Loucy (cell line): ENCODE data around the gene ZKSCAN4.

Source experiments
- H2AFZ ChIP-seq: fragments of 200-600 bp; sonication (generic); 2 replicates; pipeline ENCODE4 v1.6.0; 2016; ENCODE audit warnings: antibody characterized with exemption, mild to moderate bottlenecking, low read length, moderate library complexity
- H3F3A ChIP-seq: fragments of 200-600 bp; 2 replicates; pipeline ENCODE4 v1.6.0; 2016; ENCODE audit warnings: antibody characterized with exemption, low read depth, mild to moderate bottlenecking
- H3K27me3 ChIP-seq: fragments of 200-600 bp; sonication (generic); 2 replicates; pipeline ENCODE4 v1.6.1; 2014; ENCODE audit warnings: low read length, mild to moderate bottlenecking; ENCODE audit not compliant: insufficient read depth, poor library complexity, severe bottlenecking
- H3K36me3 ChIP-seq: fragments of 200-600 bp; sonication (generic); 2 replicates; pipeline ENCODE4 v1.6.1; 2016; ENCODE audit warnings: low read length; ENCODE audit not compliant: insufficient read depth
- H3K4me1 ChIP-seq: fragments of 200-600 bp; sonication (generic); 2 replicates; pipeline ENCODE4 v1.5.1; 2014; ENCODE audit warnings: low read length, mild to moderate bottlenecking; ENCODE audit not compliant: insufficient read depth, poor library complexity, severe bottlenecking
- H3K4me2 ChIP-seq: fragments of 200-600 bp; sonication (generic); 2 replicates; pipeline ENCODE4 v1.6.0; 2014; ENCODE audit warnings: antibody characterized with exemption, low read length, low read depth, mild to moderate bottlenecking; ENCODE audit not compliant: poor library complexity, severe bottlenecking
- H3K4me3 ChIP-seq: fragments of 200-600 bp; sonication (generic); 2 replicates; pipeline ENCODE4 v1.5.1; 2014; ENCODE audit warnings: low read length, mild to moderate bottlenecking, mixed read lengths; ENCODE audit not compliant: poor library complexity, severe bottlenecking
- H3K79me2 ChIP-seq: fragments of 200-600 bp; sonication (generic); 2 replicates; pipeline ENCODE4 v1.6.1; 2014; ENCODE audit warnings: low read length; ENCODE audit not compliant: insufficient read depth
- H3K9ac ChIP-seq: fragments of 200-600 bp; sonication (generic); 2 replicates; pipeline ENCODE4 v1.6.0; 2014; ENCODE audit warnings: mild to moderate bottlenecking, low read depth, low read length, moderate library complexity; ENCODE audit not compliant: poor library complexity, severe bottlenecking
- H3K9me2 ChIP-seq: fragments of 200-600 bp; sonication (generic); replicated peaks from 2 replicates; pipeline ENCODE4 v1.6.1; 2016; ENCODE audit warnings: low read depth, low read length, mixed read lengths
- H3K9me3 ChIP-seq: fragments of 200-600 bp; sonication (generic); 2 replicates; pipeline ENCODE4 v1.6.1; 2014; ENCODE audit warnings: mild to moderate bottlenecking, antibody characterized with exemption, low read length, low read depth; ENCODE audit not compliant: insufficient read depth
- H4K20me1 ChIP-seq: fragments of 200-600 bp; sonication (generic); 2 replicates; pipeline ENCODE4 v1.6.0; 2014; ENCODE audit warnings: antibody characterized with exemption, low read length, mild to moderate bottlenecking; ENCODE audit not compliant: insufficient read depth, poor library complexity, severe bottlenecking
- EZH2phosphoT487 ChIP-seq: fragments of 200-600 bp; IDR thresholded peaks from 2 replicates; pipeline ENCODE4 v1.6.1; 2018; ENCODE audit warnings: antibody characterized with exemption, mild to moderate bottlenecking, moderate library complexity, borderline replicate concordance
- TF ChIP-seq, protein P1 (sequence below): fragments of 200-600 bp; sonication (generic); conservative IDR thresholded peaks from 2 replicates; pipeline ENCODE4 v1.5.1; 2014; ENCODE audit warnings: mild to moderate bottlenecking, antibody characterized with exemption, low read length

ZKSCAN4 gene

DNA sequence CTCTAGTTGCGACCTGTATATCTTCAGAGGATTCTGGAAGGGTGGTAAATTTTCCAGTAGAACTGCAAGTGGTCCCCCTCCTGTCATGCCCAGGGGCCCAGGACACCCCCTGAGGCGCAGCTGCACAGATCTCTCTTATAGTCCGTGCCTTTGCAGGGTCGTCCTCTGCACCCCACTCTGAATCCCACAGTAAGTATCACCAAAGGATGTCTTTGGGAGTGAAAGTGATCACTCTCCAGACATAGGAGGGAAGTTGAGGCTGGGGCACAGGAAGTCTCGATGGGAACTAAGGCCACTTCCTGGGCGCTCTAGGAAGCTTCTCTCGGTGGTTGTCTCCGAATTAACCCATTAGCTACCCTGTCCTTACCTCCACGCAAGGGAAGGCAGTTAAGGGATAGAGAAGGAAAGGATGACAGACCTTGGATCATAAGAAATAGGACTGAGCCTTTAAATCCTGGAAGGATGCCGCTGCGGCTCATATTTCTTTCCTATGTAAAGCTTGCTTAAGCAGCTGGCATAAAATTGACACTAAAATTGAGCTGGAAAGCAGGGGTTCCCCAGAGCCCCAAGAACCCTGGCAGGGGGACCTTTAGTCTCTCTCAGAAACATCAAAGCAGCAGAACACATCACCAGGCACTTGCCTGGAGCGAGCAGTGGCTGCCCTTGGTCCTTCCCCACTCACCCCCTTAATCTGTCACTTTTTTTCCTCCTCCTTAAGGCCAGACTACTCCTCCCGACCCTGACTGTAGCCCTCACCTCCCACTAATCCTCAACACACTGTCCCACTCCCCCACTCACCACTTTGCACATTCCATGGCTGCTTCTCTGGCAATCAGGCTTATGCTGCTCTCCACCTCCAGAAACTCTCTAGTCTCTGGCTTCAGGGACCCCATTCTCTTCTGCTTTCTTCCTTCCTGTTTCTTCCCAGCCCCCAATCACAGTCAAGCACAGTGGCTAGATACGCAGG is at the start of gene ZKSCAN4:
ZKSCAN4 (minus strand) TSS at position 261 of the 967 bp plus-strand sequence. CDS start 289 bp downstream, outside the sequence.
- Histone ChIP-seq H3K9ac (peak within 1 kb of the TSS; percentile 81), H3K9me2 (no peaks in the 10 kb centered on the region), H3K4me2 (peak within 1 kb of the TSS; percentile 88), H3K27me3 (no peaks in the 10 kb centered on the region), H3F3A (no peaks in the 10 kb centered on the region), H3K36me3 (no peaks in the 10 kb centered on the region), H3K4me3 (peak within 1 kb of the TSS; percentile 99), H2AFZ (peak within 1 kb of the TSS; percentile 96), H3K4me1 (peaks cover 21% of the 10 kb centered on the region), H3K79me2 (peaks cover 31% of the 10 kb centered on the region), H3K9me3 (no peaks in the 10 kb centered on the region), H4K20me1 (no peaks in the 10 kb centered on the region)
- TF ChIP-seq, protein P1, sequence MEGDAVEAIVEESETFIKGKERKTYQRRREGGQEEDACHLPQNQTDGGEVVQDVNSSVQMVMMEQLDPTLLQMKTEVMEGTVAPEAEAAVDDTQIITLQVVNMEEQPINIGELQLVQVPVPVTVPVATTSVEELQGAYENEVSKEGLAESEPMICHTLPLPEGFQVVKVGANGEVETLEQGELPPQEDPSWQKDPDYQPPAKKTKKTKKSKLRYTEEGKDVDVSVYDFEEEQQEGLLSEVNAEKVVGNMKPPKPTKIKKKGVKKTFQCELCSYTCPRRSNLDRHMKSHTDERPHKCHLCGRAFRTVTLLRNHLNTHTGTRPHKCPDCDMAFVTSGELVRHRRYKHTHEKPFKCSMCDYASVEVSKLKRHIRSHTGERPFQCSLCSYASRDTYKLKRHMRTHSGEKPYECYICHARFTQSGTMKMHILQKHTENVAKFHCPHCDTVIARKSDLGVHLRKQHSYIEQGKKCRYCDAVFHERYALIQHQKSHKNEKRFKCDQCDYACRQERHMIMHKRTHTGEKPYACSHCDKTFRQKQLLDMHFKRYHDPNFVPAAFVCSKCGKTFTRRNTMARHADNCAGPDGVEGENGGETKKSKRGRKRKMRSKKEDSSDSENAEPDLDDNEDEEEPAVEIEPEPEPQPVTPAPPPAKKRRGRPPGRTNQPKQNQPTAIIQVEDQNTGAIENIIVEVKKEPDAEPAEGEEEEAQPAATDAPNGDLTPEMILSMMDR: no peak
- TF ChIP-seq EZH2phosphoT487: no peak

DNA sequence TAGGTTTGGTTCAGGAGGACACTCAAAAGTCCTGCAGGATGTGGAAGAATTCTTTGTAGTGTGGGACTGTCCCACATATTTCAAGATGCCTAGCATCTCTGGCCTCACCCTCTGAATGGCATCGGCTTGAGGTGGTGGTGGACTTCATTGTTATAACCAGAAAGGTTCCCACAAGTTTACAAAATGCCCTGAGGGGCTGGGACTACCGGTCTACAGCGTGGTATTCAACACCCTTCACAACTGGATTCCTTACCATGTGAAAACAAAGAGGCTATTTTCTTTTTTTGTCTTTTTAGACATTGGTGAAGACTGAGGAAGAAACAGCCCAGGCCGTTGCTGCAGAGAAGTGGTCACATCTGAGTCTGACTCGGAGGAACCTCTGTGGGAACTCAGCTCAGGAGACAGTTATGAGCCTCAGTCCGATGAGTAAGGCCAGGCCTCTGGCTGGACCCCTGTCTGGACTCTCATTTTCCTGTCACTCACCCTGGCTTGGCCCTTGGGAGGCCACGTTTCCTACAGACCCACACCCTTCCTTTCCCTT is 44.5 kb upstream of the ZKSCAN4 start:
- no peaks in the 10 kb centered on the region for H3K4me1 ChIP-seq
- H3K4me2 ChIP-seq: no peak overlapping the region
- H3K79me2 ChIP-seq: no peaks in the 10 kb centered on the region
- no peaks in the 10 kb centered on the region for H3K9me3 ChIP-seq
- no peak overlapping the region for H2AFZ ChIP-seq
- TF ChIP-seq, protein P1: no peak
- TF ChIP-seq EZH2phosphoT487: no peak
- H3K9ac ChIP-seq: no peak overlapping the region
- no peak overlapping the region for H3K4me3 ChIP-seq
- no peaks in the 10 kb centered on the region for H3F3A ChIP-seq
- H3K36me3 ChIP-seq: peaks cover 10% of the 10 kb centered on the region; the same call in 1 of the 2 replicates
- H4K20me1 ChIP-seq: no peaks in the 10 kb centered on the region
- no peaks in the 10 kb centered on the region for H3K27me3 ChIP-seq
- no peaks in the 10 kb centered on the region for H3K9me2 ChIP-seq

DNA sequence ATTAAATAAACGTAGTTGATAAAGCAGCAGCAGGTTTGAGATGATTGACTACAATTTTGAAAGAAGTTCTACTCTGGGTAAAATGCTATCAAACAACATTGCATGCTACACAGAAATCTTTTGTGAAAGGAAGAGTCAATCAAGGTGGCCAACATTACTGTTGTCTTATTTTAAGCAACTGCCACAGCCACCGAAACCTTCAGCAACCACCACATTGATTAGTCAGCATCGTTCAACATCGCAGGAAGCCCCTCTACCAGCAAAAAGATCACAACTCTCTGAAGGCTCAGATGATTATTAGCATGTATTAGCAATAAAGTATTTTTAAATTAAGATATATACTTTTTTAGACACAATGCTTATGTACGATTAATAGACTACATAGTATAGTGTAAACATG is 43.3 kb upstream of the ZKSCAN4 start:
- Histone ChIP-seq H3K9ac (no peak overlapping the region), H3K9me3 (no peaks in the 10 kb centered on the region), H3K9me2 (no peaks in the 10 kb centered on the region), H4K20me1 (no peaks in the 10 kb centered on the region), H3K36me3 (peaks cover 6% of the 10 kb centered on the region; the same call in 1 of the 2 replicates), H3K4me1 (no peaks in the 10 kb centered on the region), H2AFZ (no peak overlapping the region), H3F3A (no peaks in the 10 kb centered on the region), H3K4me2 (no peak overlapping the region), H3K79me2 (no peaks in the 10 kb centered on the region), H3K27me3 (no peaks in the 10 kb centered on the region), H3K4me3 (no peak overlapping the region)
- TF ChIP-seq, protein P1: no peak
- no peak for TF ChIP-seq EZH2phosphoT487
